ENCODE data around the gene CLPX.
"Not testable (repeated sequence)": the region's sequence is repeated elsewhere in the genome, so short reads cannot be mapped to it uniquely, and the experiment has no call there.

CLPX gene

GRCh38 chr15:65146438-65146837, 38.7 kb downstream of the CLPX start:
- WGBS, 2 experiments = 95% methylated on average over 4 of the region's 4 CpGs
- no peaks in the 10 kb centered on the region for H3K4me1 ChIP-seq (ENCODE audit: control insufficient read depth, insufficient read depth, low read length)
- peaks cover 5% of the 10 kb centered on the region for H3K36me3 ChIP-seq (ENCODE audit: control insufficient read depth, insufficient read depth, low read length)

GRCh38 chr15:65138631-65139030, 46.5 kb downstream of the CLPX start:
- WGBS, 2 experiments = 94% methylated on average over 6 of the region's 6 CpGs
- not testable (repeated sequence) for H3K4me3 ChIP-seq (ENCODE audit: insufficient read depth, low read depth, low read length); H3K36me3 ChIP-seq (ENCODE audit: control insufficient read depth, insufficient read depth, low read length); H3K27ac ChIP-seq (ENCODE audit: insufficient read depth, low read depth, low read length, poor library complexity, severe bottlenecking); H3K4me1 ChIP-seq (ENCODE audit: control insufficient read depth, insufficient read depth, low read length); H3K9me3 ChIP-seq (ENCODE audit: control insufficient read depth, low read length); H3K27me3 ChIP-seq (ENCODE audit: control insufficient read depth, insufficient read depth, low read length, poor library complexity, severe bottlenecking)

More at GRCh38 chr15:65146438-65146837, 38.7 kb downstream of the CLPX start:
- H3K27ac ChIP-seq (ENCODE audit: insufficient read depth, low read depth, low read length, poor library complexity, severe bottlenecking) = no peak overlapping the region
- no peaks in the 10 kb centered on the region for H3K9me3 ChIP-seq (ENCODE audit: control insufficient read depth, low read length)
- no peaks in the 10 kb centered on the region for H3K27me3 ChIP-seq (ENCODE audit: control insufficient read depth, insufficient read depth, low read length, poor library complexity, severe bottlenecking)
- no peak overlapping the region for H3K4me3 ChIP-seq (ENCODE audit: insufficient read depth, low read depth, low read length)

GRCh38 chr15:65137893-65138292, 47.2 kb downstream of the CLPX start:
- 90 to 94% methylated on average over 4 of the region's 4 CpGs for WGBS, 2 experiments

GRCh38 chr15:65137089-65137488, 48.1 kb downstream of the CLPX start:
- not testable (repeated sequence) for H3K4me3 ChIP-seq (ENCODE audit: insufficient read depth, low read depth, low read length); H3K9me3 ChIP-seq (ENCODE audit: control insufficient read depth, low read length); H3K36me3 ChIP-seq (ENCODE audit: control insufficient read depth, insufficient read depth, low read length); H3K27ac ChIP-seq (ENCODE audit: insufficient read depth, low read depth, low read length, poor library complexity, severe bottlenecking); H3K4me1 ChIP-seq (ENCODE audit: control insufficient read depth, insufficient read depth, low read length); H3K27me3 ChIP-seq (ENCODE audit: control insufficient read depth, insufficient read depth, low read length, poor library complexity, severe bottlenecking)
- 89 to 90% methylated on average over 7 of the region's 7 CpGs for WGBS, 2 experiments

More at GRCh38 chr15:65137893-65138292, 47.2 kb downstream of the CLPX start:
- not testable (repeated sequence) for H3K36me3 ChIP-seq (ENCODE audit: control insufficient read depth, insufficient read depth, low read length); H3K27ac ChIP-seq (ENCODE audit: insufficient read depth, low read depth, low read length, poor library complexity, severe bottlenecking); H3K27me3 ChIP-seq (ENCODE audit: control insufficient read depth, insufficient read depth, low read length, poor library complexity, severe bottlenecking); H3K4me3 ChIP-seq (ENCODE audit: insufficient read depth, low read depth, low read length); H3K9me3 ChIP-seq (ENCODE audit: control insufficient read depth, low read length); H3K4me1 ChIP-seq (ENCODE audit: control insufficient read depth, insufficient read depth, low read length)

GRCh38 chr15:65134538-65134937, 50.6 kb downstream of the CLPX start:
- peak overlapping the region; percentile 85 for H3K4me3 ChIP-seq (ENCODE audit: insufficient read depth, low read depth, low read length)
- H3K9me3 ChIP-seq (ENCODE audit: control insufficient read depth, low read length) = no peaks in the 10 kb centered on the region
- no peaks in the 10 kb centered on the region for H3K27me3 ChIP-seq (ENCODE audit: control insufficient read depth, insufficient read depth, low read length, poor library complexity, severe bottlenecking)
- H3K27ac ChIP-seq (ENCODE audit: insufficient read depth, low read depth, low read length, poor library complexity, severe bottlenecking) = no peak overlapping the region
- 89 to 94% methylated on average over 8 of the region's 8 CpGs for WGBS, 2 experiments
- no peaks in the 10 kb centered on the region for H3K36me3 ChIP-seq (ENCODE audit: control insufficient read depth, insufficient read depth, low read length)
- no peaks in the 10 kb centered on the region for H3K4me1 ChIP-seq (ENCODE audit: control insufficient read depth, insufficient read depth, low read length)

GRCh38 chr15:65133548-65134200, 51.5 kb downstream of the CLPX start, which contains the start of gene PDCD7:
PDCD7 (minus strand) TSS chr15:65133808; CDS start chr15:65133781, 27 bp downstream.
- H3K4me1 ChIP-seq (ENCODE audit: control insufficient read depth, insufficient read depth, low read length) = no peaks in the 10 kb centered on the region
- H3K27ac ChIP-seq (ENCODE audit: insufficient read depth, low read depth, low read length, poor library complexity, severe bottlenecking) = peak within 1 kb of the TSS; percentile 76
- 3 to 4% methylated on average over 44 to 45 of the region's 45 CpGs for WGBS, 2 experiments
- H3K27me3 ChIP-seq (ENCODE audit: control insufficient read depth, insufficient read depth, low read length, poor library complexity, severe bottlenecking) = no peaks in the 10 kb centered on the region
- no peaks in the 10 kb centered on the region for H3K9me3 ChIP-seq (ENCODE audit: control insufficient read depth, low read length)
- H3K4me3 ChIP-seq (ENCODE audit: insufficient read depth, low read depth, low read length) = peak within 1 kb of the TSS; percentile 85
- no peaks in the 10 kb centered on the region for H3K36me3 ChIP-seq (ENCODE audit: control insufficient read depth, insufficient read depth, low read length)

GRCh38 chr15:65132878-65133547, 52.1 kb downstream of the CLPX start:
- WGBS, 2 experiments = 0 to 1% methylated on average over 93 of the region's 93 CpGs
- Histone ChIP-seq H3K4me3 (ENCODE audit: insufficient read depth, low read depth, low read length) (peak overlapping the region; percentile 85), H3K27ac (ENCODE audit: insufficient read depth, low read depth, low read length, poor library complexity, severe bottlenecking) (no peak overlapping the region), H3K9me3 (ENCODE audit: control insufficient read depth, low read length) (no peaks in the 10 kb centered on the region), H3K36me3 (ENCODE audit: control insufficient read depth, insufficient read depth, low read length) (peaks cover 5% of the 10 kb centered on the region), H3K4me1 (ENCODE audit: control insufficient read depth, insufficient read depth, low read length) (no peaks in the 10 kb centered on the region), H3K27me3 (ENCODE audit: control insufficient read depth, insufficient read depth, low read length, poor library complexity, severe bottlenecking) (no peaks in the 10 kb centered on the region)

GRCh38 chr15:65130941-65131340, 54.2 kb downstream of the CLPX start:
- Histone ChIP-seq H3K9me3 (ENCODE audit: control insufficient read depth, low read length) (no peaks in the 10 kb centered on the region), H3K36me3 (ENCODE audit: control insufficient read depth, insufficient read depth, low read length) (peaks cover 13% of the 10 kb centered on the region), H3K4me1 (ENCODE audit: control insufficient read depth, insufficient read depth, low read length) (no peaks in the 10 kb centered on the region), H3K4me3 (ENCODE audit: insufficient read depth, low read depth, low read length) (no peak overlapping the region), H3K27ac (ENCODE audit: insufficient read depth, low read depth, low read length, poor library complexity, severe bottlenecking) (no peak overlapping the region), H3K27me3 (ENCODE audit: control insufficient read depth, insufficient read depth, low read length, poor library complexity, severe bottlenecking) (no peaks in the 10 kb centered on the region)
- WGBS, 2 experiments = 86 to 87% methylated on average over 5 of the region's 5 CpGs

GRCh38 chr15:65115542-65115941, 69.6 kb downstream of the CLPX start:
- H3K4me1 ChIP-seq (ENCODE audit: control insufficient read depth, insufficient read depth, low read length) = no peaks in the 10 kb centered on the region
- no peak overlapping the region for H3K4me3 ChIP-seq (ENCODE audit: insufficient read depth, low read depth, low read length)
- peaks cover 21% of the 10 kb centered on the region for H3K36me3 ChIP-seq (ENCODE audit: control insufficient read depth, insufficient read depth, low read length)
- no peaks in the 10 kb centered on the region for H3K9me3 ChIP-seq (ENCODE audit: control insufficient read depth, low read length)
- H3K27ac ChIP-seq (ENCODE audit: insufficient read depth, low read depth, low read length, poor library complexity, severe bottlenecking) = no peak overlapping the region
- WGBS, 2 experiments = 90 to 92% methylated on average over 5 of the region's 5 CpGs
- no peaks in the 10 kb centered on the region for H3K27me3 ChIP-seq (ENCODE audit: control insufficient read depth, insufficient read depth, low read length, poor library complexity, severe bottlenecking)

GRCh38 chr15:65115086-65115485, 70.1 kb downstream of the CLPX start, which contains the start of gene UBAP1L:
UBAP1L (minus strand) TSS chr15:65115200; CDS start chr15:65106215, 8,985 bp downstream.
- Histone ChIP-seq H3K4me3 (ENCODE audit: insufficient read depth, low read depth, low read length) (no peak within 1 kb of the TSS), H3K36me3 (ENCODE audit: control insufficient read depth, insufficient read depth, low read length) (peaks cover 21% of the 10 kb centered on the region), H3K27ac (ENCODE audit: insufficient read depth, low read depth, low read length, poor library complexity, severe bottlenecking) (no peak within 1 kb of the TSS), H3K4me1 (ENCODE audit: control insufficient read depth, insufficient read depth, low read length) (no peaks in the 10 kb centered on the region), H3K9me3 (ENCODE audit: control insufficient read depth, low read length) (no peaks in the 10 kb centered on the region), H3K27me3 (ENCODE audit: control insufficient read depth, insufficient read depth, low read length, poor library complexity, severe bottlenecking) (no peaks in the 10 kb centered on the region)
- WGBS, 2 experiments = 100% methylated on average over 1 of the region's 2 CpGs

Data from ectodermal cell (in vitro differentiated cells).